Coronary artery (tissue), 2 donors: Measurements from ENCODE around the gene MYO1D.

Source experiments
- DNase-seq: peaks from one replicate; pipeline ENCODE4 v3.0.0-alpha.2; 2017; ENCODE audit warnings: low spot score
- H3K27ac ChIP-seq, 2 donors: fragments of 200-600 bp; sonication (generic); one replicate each; pipeline ENCODE4 v1.5.1; 2016 to 2019
- H3K4me3 ChIP-seq: fragments of 200-600 bp; sonication (generic); 2 replicates; pipeline ENCODE4 v1.5.1; 2016; ENCODE audit warnings: mild to moderate bottlenecking, moderate library complexity
- TF ChIP-seq, protein P1 (sequence below): fragments of 200-600 bp; sonication (generic); IDR thresholded peaks from one replicate; pipeline ENCODE4 v1.5.1; 2019; ENCODE audit warnings: antibody characterized with exemption

Gene MYO1D

DNA sequence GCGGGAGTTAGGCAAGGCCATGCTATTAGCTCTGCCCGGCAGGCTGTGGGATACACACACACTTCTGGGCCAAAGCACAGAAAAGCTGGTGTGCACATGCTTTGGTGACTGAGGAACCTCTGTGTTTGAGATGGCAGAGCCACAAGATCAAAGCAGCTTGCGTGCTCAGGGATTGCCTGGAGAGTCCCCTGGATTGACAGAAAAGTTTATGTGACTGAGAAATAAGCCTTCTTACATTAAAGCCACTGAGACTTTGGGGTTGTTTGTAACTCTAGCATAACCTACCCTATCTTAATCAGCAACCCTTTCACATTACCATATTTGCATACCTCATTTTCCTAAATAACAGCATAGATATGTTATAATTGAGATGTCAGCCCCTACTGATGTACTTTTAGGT, 69.3 kb downstream of the MYO1D start:
- Histone ChIP-seq H3K4me3 (no peak overlapping the region), H3K27ac (peak overlapping the region in 1 of 2 donors; percentile 8)
- TF ChIP-seq, protein P1, sequence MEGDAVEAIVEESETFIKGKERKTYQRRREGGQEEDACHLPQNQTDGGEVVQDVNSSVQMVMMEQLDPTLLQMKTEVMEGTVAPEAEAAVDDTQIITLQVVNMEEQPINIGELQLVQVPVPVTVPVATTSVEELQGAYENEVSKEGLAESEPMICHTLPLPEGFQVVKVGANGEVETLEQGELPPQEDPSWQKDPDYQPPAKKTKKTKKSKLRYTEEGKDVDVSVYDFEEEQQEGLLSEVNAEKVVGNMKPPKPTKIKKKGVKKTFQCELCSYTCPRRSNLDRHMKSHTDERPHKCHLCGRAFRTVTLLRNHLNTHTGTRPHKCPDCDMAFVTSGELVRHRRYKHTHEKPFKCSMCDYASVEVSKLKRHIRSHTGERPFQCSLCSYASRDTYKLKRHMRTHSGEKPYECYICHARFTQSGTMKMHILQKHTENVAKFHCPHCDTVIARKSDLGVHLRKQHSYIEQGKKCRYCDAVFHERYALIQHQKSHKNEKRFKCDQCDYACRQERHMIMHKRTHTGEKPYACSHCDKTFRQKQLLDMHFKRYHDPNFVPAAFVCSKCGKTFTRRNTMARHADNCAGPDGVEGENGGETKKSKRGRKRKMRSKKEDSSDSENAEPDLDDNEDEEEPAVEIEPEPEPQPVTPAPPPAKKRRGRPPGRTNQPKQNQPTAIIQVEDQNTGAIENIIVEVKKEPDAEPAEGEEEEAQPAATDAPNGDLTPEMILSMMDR, result no peak
- no peak for DNase-seq

- Histone ChIP-seq H3K27ac (no peak overlapping the region), H3K4me3 (no peak overlapping the region)
- no peak for DNase-seq
- TF ChIP-seq, protein P1, result no peak
Measured at GRCh38 chr17:32806646-32807045, 70.3 kb downstream of the MYO1D start.

DNA sequence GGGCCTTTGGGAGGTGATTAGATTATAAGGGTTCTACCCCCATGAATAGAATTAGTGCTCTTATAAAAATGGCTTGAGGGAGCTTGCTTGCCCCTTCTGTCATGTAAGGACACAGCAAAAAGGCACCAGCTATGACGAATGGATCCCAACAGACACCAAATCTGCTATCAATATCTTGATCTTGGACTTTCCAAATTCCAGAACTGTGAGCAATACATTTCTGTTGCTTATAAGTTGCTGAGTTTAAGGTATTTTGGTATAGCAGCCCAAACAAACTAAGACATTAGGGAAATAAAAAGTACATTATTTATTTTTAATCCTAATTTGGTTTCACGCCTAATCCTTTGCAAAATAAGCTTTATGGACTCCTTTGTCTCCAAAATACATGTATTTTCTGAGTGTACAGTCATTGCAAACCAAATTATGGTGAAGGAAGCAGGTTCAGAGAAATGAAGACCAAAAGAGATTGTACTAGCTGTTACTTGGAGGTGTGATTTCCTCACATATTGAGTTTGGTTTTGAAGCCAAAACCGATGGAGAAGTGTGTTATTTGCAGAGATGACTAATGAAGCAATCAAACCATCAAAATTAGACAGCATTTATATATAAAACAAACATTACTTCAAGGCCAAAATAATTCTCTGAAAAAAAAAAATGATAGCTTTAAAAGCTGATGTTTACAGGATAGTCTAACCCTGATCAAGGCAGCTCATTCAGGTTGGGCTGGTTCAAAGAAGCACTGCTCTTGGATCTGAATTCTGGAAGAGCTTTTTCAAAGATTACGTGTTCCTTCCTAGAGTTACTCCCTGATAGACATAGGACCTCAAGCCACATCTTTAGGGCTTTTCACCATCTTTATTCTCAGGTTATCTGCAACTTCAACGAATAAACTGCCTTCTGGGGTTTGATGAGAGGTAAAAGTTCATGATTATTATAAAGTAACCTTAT, 71.6 kb downstream of the MYO1D start:
- TF ChIP-seq, protein P1, result no peak
- no peak overlapping the region for H3K27ac ChIP-seq
- no peak for DNase-seq
- no peak overlapping the region for H3K4me3 ChIP-seq

- DNase-seq, result no peak
- H3K27ac ChIP-seq, result no peak overlapping the region
- TF ChIP-seq, protein P1, result no peak
- no peak overlapping the region for H3K4me3 ChIP-seq
Measured at GRCh38 chr17:32803544-32803943, 73.4 kb downstream of the MYO1D start.

DNA sequence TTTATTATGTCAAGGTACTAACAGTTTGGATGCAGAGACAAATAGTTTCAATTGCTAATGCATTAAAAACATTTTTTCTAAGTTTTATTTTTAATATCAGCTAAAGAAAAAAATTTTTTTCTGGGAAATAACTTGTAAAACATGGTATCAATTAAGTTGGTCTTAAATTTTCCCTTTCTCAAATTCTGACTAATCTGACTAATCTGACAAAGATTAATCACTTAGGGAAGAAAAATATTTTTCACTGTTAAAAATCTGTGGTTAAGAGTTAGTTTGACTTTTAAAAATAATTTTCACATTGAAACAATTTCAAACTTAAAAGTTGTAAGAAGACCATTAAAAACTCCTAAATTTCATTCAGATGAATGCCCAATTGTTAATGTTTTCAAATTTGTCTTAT, 74.6 kb downstream of the MYO1D start:
- DNase-seq, result no peak
- peak overlapping the region in 1 of 2 donors; percentile 53 for H3K27ac ChIP-seq

GRCh38 chr17:32801641-32802040, 75.3 kb downstream of the MYO1D start:
- DNase-seq, result no peak
- TF ChIP-seq, protein P1, result no peak
- Histone ChIP-seq H3K27ac (peak overlapping the region in 1 of 2 donors; percentile 53), H3K4me3 (peak overlapping the region; percentile 2)

More for the DNA sequence above, 74.6 kb downstream of the MYO1D start:
- H3K4me3 ChIP-seq, result no peak overlapping the region
- TF ChIP-seq, protein P1, result no peak

GRCh38 chr17:32801193-32801592, 75.7 kb downstream of the MYO1D start:
- TF ChIP-seq, protein P1, result no peak
- H3K27ac ChIP-seq, result peak overlapping the region; percentile 17 to 53
- H3K4me3 ChIP-seq, result peak overlapping the region; percentile 2
- no peak for DNase-seq
